Activated gamma-delta T cell treated with anti-CD3 and anti-CD28 coated beads, Interleukin-2, amount 50 U/mL, for 16 hours (primary cell): ENCODE data around the gene KCNJ1.

Source experiments
- DNase-seq: peaks from one replicate; pipeline ENCODE4 v3.0.0-alpha.2; 2020; ENCODE audit warnings: low read depth

Gene KCNJ1

GRCh38 chr11:128901653-128902514 lies 34.8 kb upstream of the KCNJ1 start:
- no peak for DNase-seq

DNA sequence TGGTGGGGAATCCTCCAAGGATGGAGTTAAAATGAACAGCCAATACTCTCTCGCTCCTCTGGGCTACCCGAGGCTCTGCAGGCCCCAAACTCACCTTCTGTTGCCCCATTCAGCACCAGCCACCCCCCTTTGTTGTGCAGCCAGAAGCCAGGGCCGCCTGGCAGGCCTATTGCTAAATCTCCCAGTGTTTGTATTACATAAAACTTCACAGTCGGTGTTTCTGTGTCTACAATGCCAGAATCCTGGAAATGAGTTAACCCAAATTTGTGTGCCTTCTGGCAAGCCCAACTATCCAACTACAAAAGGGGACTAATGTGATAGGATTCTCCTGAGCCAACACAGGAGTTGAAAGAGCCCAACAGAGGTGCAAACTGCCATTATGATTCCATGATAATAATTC lies 33.4 kb upstream of the KCNJ1 start:
- DNase-seq: no peak

DNA sequence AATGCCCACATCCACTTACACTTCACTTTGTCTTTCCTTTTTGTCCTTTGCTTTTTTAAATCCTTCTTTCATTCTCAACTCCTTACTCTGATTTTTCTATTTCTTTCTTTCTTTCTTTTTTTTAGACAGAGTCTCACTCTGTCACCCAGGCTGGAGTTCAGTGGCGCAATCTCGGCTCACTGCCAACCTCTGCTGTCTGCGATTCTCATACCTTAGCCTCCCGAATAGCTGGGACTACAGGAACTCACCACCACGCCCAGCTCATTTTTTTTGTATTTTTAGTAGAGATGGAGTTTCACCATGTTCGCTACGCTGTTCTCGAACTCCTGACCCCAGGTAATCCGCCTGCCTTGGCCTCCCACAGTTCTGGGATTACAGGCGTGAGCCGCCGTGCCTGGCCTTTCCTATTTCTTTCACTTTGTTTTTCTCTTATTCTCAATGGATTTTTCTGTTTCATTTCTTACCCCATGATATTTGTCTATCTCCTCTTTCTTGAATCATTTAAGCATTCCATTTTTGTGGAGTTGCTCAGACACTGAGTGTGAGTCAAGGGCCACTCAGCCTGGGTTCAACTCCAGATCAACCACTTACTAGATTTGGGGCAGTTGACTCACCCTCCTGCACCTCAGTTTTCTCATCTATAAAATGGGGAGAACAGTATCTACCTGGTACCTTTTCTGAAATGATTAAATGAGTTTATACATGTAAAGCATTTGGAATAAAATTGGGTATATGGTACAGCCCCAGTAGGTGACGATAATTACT lies 31.7 kb upstream of the KCNJ1 start:
- no peak for DNase-seq

DNA sequence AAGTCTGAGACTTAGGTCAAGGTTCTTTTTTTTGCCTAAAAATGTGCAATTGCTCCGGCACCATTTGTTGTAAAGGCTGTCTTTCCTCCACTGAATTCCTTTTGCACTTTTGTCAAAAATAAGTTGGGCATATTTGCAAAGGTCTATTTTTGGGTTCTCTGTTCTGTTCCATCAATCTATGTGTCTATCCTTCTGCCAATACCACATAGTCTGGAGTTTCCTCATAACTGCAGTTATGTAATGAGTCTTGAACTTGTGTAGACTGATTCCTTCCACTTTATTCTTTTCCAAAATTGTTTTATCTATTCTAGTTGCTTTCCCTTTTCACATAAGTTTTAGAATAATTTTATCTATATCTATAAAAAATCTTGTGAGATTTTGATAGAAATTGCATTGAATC lies 30.7 kb upstream of the KCNJ1 start:
- no peak for DNase-seq

GRCh38 chr11:128896356-128896755 lies 29.3 kb upstream of the KCNJ1 start:
- no peak for DNase-seq

DNA sequence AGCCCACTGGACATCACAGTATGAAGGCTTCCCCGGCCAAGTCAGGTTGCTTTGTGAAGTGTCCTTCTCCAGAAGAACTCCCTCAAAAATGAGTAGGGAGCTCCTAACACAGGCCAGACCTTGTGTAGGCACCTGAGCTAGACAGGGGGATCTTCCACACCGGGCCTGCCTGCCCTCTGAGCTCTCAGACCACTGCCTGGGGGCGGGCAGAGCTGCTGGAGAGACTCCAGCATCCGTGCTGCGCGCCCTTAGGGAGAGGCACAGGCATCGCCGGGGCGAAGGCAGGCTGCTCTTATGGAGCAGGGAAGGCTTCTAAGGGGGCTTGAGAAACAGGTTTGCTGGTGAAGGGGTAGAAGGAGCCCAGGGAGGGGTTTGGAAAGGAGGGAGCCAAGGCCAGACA lies 28.4 kb upstream of the KCNJ1 start:
- DNase-seq: no peak

GRCh38 chr11:128894685-128895084 lies 27.6 kb upstream of the KCNJ1 start:
- DNase-seq: no peak

DNA sequence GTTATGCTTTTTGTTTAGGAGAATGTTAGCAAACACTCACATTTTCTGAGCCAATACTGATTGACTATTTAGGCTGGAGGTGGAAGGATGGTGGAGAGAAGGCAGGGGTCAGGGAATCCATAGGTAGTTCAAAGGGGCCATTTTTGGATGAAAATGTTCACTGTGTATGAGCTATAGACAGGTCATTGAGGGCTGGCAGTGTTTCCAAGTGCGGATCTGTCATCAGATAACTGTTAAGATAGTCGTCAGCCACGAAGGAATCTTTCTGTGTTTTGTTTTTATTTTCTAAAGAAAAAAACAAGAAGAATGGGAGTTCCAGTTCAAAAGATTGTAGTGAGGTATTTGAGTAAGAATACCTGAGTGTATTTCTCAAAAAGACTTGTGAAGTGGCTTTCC lies 27.2 kb upstream of the KCNJ1 start:
- no peak for DNase-seq

- no peak for DNase-seq
Measured at GRCh38 chr11:128893578-128894285, 26.6 kb upstream of the KCNJ1 start.

- DNase-seq: no peak
Measured at GRCh38 chr11:128892866-128893565, 25.9 kb upstream of the KCNJ1 start.

- no peak for DNase-seq
Measured at GRCh38 chr11:128891913-128892398, 24.9 kb upstream of the KCNJ1 start.

GRCh38 chr11:128890543-128891368 lies 23.7 kb upstream of the KCNJ1 start, which contains the start of gene KCNJ5:
TSS of gene KCNJ5 (plus strand) at chr11:128891356. CDS start at chr11:128911274, 19,918 bp downstream.
- DNase-seq: no peak

- DNase-seq: no peak
Measured at GRCh38 chr11:128890216-128890542, 23.1 kb upstream of the KCNJ1 start.

- DNase-seq: no peak
Measured at GRCh38 chr11:128889657-128890213, 22.6 kb upstream of the KCNJ1 start.

- DNase-seq: no peak
Measured at GRCh38 chr11:128888034-128888985, 21.2 kb upstream of the KCNJ1 start.

DNA sequence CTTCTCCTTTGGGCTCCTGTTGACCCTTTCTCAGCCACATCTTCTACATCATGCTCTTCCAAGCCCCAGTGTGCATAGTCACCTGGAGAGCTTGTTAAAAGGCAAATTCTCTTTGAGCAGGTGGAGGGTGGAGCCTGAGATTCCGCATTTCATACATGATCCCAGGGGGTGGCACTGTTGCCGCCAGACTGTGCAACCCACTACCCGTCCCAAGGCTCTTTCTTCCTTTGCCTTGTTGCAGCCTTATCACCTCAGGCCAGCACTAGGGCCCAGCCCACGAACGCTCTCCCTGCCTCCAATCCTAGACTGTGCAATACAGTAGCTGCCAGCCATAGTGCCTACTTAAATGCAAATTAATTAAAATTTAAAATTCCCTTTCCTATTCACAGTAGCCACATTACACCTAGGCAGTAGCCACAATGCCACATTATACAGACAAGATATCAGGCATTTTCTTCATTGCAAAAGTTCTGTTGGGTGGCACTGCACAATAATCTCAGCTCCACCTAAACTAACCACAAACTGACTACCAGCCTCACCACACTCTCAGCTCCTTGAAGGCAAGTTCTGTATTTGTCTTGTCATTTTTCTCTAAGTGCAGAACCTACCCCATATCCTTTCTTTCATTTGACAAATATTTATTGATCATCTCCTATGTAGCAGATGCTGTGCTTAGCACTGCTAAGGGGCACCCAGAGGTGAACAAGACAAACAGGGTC lies 19.5 kb upstream of the KCNJ1 start:
- DNase-seq: no peak

DNA sequence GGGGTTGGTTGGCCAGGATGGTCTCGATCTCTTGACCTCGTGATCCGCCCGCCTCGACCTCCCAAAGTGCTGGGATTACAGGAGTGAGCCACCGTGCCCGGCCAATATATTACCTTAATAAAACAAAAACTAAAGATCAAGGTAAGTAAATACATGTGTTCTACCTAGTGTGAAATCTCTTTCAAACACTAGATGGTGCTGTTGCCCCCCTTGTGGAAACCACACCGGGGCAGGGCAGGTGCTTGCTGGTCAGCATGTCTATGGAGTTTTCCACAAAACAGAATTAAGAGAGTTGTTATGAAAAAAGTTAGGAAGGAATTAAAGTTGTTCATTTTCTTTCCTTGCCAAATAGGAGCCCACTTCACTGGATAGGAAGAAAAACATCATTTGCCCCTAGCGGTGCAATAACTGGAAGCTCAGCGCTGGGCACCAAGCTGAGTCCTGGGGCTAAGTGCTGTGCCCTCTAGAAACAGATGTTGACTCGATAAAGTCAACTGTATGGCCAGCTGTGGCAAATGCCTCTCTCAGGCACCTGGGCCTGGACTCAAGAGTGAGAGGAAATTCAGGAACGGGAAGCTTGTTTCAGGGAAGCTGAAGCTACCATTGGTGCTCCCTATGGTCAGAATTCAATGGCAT lies 17.7 kb upstream of the KCNJ1 start:
- peak; percentile 36 for DNase-seq

- no peak for DNase-seq
Measured at GRCh38 chr11:128884054-128884453, 17.0 kb upstream of the KCNJ1 start.
